PC-9 (cell line): ENCODE results near the gene L3MBTL3. TPM values are rescaled to one million over a fixed set of nuclear protein-coding genes. Genes with fewer than 3 reads are reported as not detected.

Experiments used
- Bru-seq: library from RNA; stranded (reverse); fragments of 400-500 nt; gene quantifications from one replicate; lab custom pipeline; 2021; lab: Mats Ljungman, UMichigan
- BruChase-seq, 2 experiments: library from RNA; stranded (reverse); fragments of 400-500 nt; gene quantifications; one replicate each; lab custom pipeline; 2021; lab: Mats Ljungman, UMichigan
- BruUV-seq: library from RNA; stranded (reverse); fragments of 400-500 nt; replicated peaks from 2 replicates; lab custom pipeline; 2021; lab: Mats Ljungman, UMichigan
- CTCF ChIA-PET: fragments of 300-600 bp; sonication (Branson Sonifier 250); formaldehyde crosslinking; loops from one replicate; lab custom pipeline; 2022; ENCODE audit warnings: antibody characterized with exemption; lab: Charles Lee
- POLR2A ChIA-PET: fragments of 300-600 bp; sonication (Branson Sonifier 250); formaldehyde crosslinking; loops from one replicate; lab custom pipeline; 2022; ENCODE audit warnings: antibody characterized with exemption; ENCODE audit not compliant: unreplicated experiment; lab: Charles Lee
- DNase-seq, 2 experiments: peaks; one replicate each; pipeline versions ENCODE4 v3.0.0 to v3.0.0-alpha.2; 2015 to 2022; ENCODE audit warnings: mixed read lengths in 1 of 2
- H2AFZ ChIP-seq: fragments of 200-600 bp; sonication (generic); 2 replicates; pipeline ENCODE4 v1.8.1; 2017; ENCODE audit warnings: antibody characterized with exemption
- H3F3A ChIP-seq: fragments of 200-600 bp; sonication (generic); 2 replicates; pipeline ENCODE4 v1.8.1; 2017; ENCODE audit warnings: antibody characterized with exemption, mild to moderate bottlenecking, low read depth; ENCODE audit not compliant: insufficient read depth
- H3K27ac ChIP-seq: fragments of 200-600 bp; sonication (generic); 2 replicates; pipeline ENCODE4 v1.6.1; 2016; ENCODE audit warnings: mixed run types
- H3K27me3 ChIP-seq: fragments of 200-600 bp; sonication (generic); 2 replicates; pipeline ENCODE4 v1.6.1; 2016; ENCODE audit warnings: low read depth, mixed run types; ENCODE audit not compliant: insufficient read depth
- H3K36me3 ChIP-seq: fragments of 200-600 bp; sonication (generic); 2 replicates; pipeline ENCODE4 v1.6.1; 2016; ENCODE audit warnings: low read depth, mixed run types
- H3K4me1 ChIP-seq: fragments of 200-600 bp; sonication (generic); replicated peaks from 2 replicates; pipeline ENCODE4 v1.6.1; 2016; ENCODE audit warnings: mixed run types; ENCODE audit not compliant: insufficient read depth
- H3K4me2 ChIP-seq: fragments of 200-600 bp; sonication (generic); 2 replicates; pipeline ENCODE4 v1.6.1; 2017; ENCODE audit warnings: mixed run types
- H3K4me3 ChIP-seq: fragments of 200-600 bp; sonication (generic); 2 replicates; pipeline ENCODE4 v1.6.1; 2016; ENCODE audit warnings: mixed run types
- H3K79me2 ChIP-seq: fragments of 200-600 bp; sonication (generic); 2 replicates; pipeline ENCODE4 v1.6.1; 2017; ENCODE audit warnings: low read depth, mixed run types
- H3K9me2 ChIP-seq: fragments of 200-600 bp; sonication (generic); 2 replicates; pipeline ENCODE4 v1.8.1; 2017; ENCODE audit warnings: mild to moderate bottlenecking; ENCODE audit not compliant: insufficient read depth
- H3K9me3 ChIP-seq: fragments of 200-600 bp; sonication (generic); 2 replicates; pipeline ENCODE4 v1.8.1; 2016; ENCODE audit warnings: low read depth; ENCODE audit not compliant: insufficient read depth
- H4K20me1 ChIP-seq: fragments of 200-600 bp; sonication (generic); 2 replicates; pipeline ENCODE4 v1.8.1; 2017; ENCODE audit not compliant: insufficient read depth
- CTCF ChIP-seq: fragments of 200-600 bp; sonication (generic); conservative IDR thresholded peaks from 2 replicates; pipeline ENCODE4 v1.6.1; 2017; ENCODE audit warnings: mixed run types, antibody characterized with exemption, mild to moderate bottlenecking, moderate library complexity
- EZH2 ChIP-seq: fragments of 200-600 bp; sonication (generic); IDR thresholded peaks from 2 replicates; pipeline ENCODE4 v1.8.0; 2017; ENCODE audit warnings: antibody characterized with exemption, low read depth
- intact Hi-C: fragments of 100-400 bp; cut with micrococcal nuclease; formaldehyde crosslinking; loops from one replicate; pipeline ENCODE4 v1.10.0; 2022; ENCODE audit not compliant: unreplicated experiment
- long read RNA-seq: library from polyadenylated mRNA; stranded (forward); transcript quantifications from one replicate; pipeline ENCODE4 v2.0.0, GENCODE V29; 2022
- total RNA-seq: library from RNA; stranded (reverse); gene quantifications from 2 replicates; pipeline ENCODE4 v1.2.3, GENCODE V29; 2021

The L3MBTL3 gene
- 6.1 and 9.8 TPM in 2 replicates for total RNA-seq
- Bru-seq, nascent RNA, result percentile 52 among the genes with signal in this experiment
- percentile 43 among the genes with signal in this experiment for BruChase-seq, experiment 1, labeled RNA remaining after a 2-hour chase
- percentile 41 among the genes with signal in this experiment for BruChase-seq, experiment 2, labeled RNA remaining after a 6-hour chase
- long read RNA-seq, partial matches to known transcripts, result 0 of 2 reads
- long read RNA-seq, other reads (novel, unspliced or antisense), result 2 of 2 reads

- peak within 1 kb of the TSS; percentile 78 for H3K4me3 ChIP-seq
- POLR2A ChIA-PET, result no interaction called here
- no peaks in the 10 kb centered on the region for H3K9me3 ChIP-seq
- no peaks in the 10 kb centered on the region for H3K36me3 ChIP-seq
- peak within 1 kb of the TSS; percentile 98 for H2AFZ ChIP-seq
- H3K9me2 ChIP-seq, result no peaks in the 10 kb centered on the region
- no peaks in the 10 kb centered on the region for H3K4me1 ChIP-seq
- no peak within 1 kb of the TSS for H3K27ac ChIP-seq
- CTCF ChIA-PET, result no interaction called here
- no peak for TF ChIP-seq EZH2
- no peak for TF ChIP-seq CTCF
- H3K79me2 ChIP-seq, result no peaks in the 10 kb centered on the region
- no peaks in the 10 kb centered on the region for H4K20me1 ChIP-seq
- intact Hi-C loops, result no loop called here
- DNase-seq, result peak; percentile 46 to 81
- peaks cover 5% of the 10 kb centered on the region; the same call in 1 of the 2 replicates for H3F3A ChIP-seq
- H3K27me3 ChIP-seq, result no peaks in the 10 kb centered on the region
- peak within 1 kb of the TSS; percentile 83 for H3K4me2 ChIP-seq
- BruUV-seq, result no TSS peak
Measured at GRCh38 chr6:130018292-130018743, at the start of gene L3MBTL3. TSS of gene L3MBTL3 (plus strand) at chr6:130018581. CDS start at chr6:130042700, 24,119 bp downstream.

- Histone ChIP-seq H4K20me1 (no peaks in the 10 kb centered on the region), H3K4me2 (no peak overlapping the region), H3K36me3 (no peaks in the 10 kb centered on the region), H3K79me2 (no peaks in the 10 kb centered on the region), H3K27ac (no peak overlapping the region), H3K9me2 (no peaks in the 10 kb centered on the region; the same call in 1 of the 2 replicates), H3K27me3 (no peaks in the 10 kb centered on the region), H2AFZ (no peak overlapping the region), H3K4me1 (no peaks in the 10 kb centered on the region), H3F3A (no peaks in the 10 kb centered on the region), H3K9me3 (no peaks in the 10 kb centered on the region), H3K4me3 (no peak overlapping the region)
- ChIA-PET POLR2A (no interaction called here), CTCF (no interaction called here)
- no peak for DNase-seq
- intact Hi-C loops, result no loop called here
- BruUV-seq, result no TSS peak
- TF ChIP-seq CTCF (no peak), EZH2 (no peak)
Measured at GRCh38 chr6:129969064-129969463, 49.3 kb upstream of the L3MBTL3 start.

GRCh38 chr6:129976110-129976509, 42.3 kb upstream of the L3MBTL3 start:
- Histone ChIP-seq H3K4me3 (no peak overlapping the region), H3K27ac (no peak overlapping the region), H3K9me2 (no peaks in the 10 kb centered on the region), H3K27me3 (no peaks in the 10 kb centered on the region), H3K9me3 (no peaks in the 10 kb centered on the region), H2AFZ (no peak overlapping the region), H3F3A (no peaks in the 10 kb centered on the region), H3K79me2 (no peaks in the 10 kb centered on the region), H3K4me2 (no peak overlapping the region), H4K20me1 (no peaks in the 10 kb centered on the region), H3K36me3 (no peaks in the 10 kb centered on the region), H3K4me1 (no peaks in the 10 kb centered on the region)
- ChIA-PET POLR2A (no interaction called here), CTCF (no interaction called here)
- DNase-seq, result no peak
- BruUV-seq, result no TSS peak
- intact Hi-C loops, result no loop called here
- TF ChIP-seq EZH2 (no peak), CTCF (no peak)
